ENCODE measurements around the gene SPANXN4. TPM values are rescaled to one million over a fixed set of nuclear protein-coding genes. Genes with fewer than 3 reads are reported as not detected.
A peak's percentile ranks its signal among the peaks of the same experiment; 100 is the strongest.

SPANXN4 gene
- total RNA-seq, 1 donor from 2014 or later: not detected

DNA sequence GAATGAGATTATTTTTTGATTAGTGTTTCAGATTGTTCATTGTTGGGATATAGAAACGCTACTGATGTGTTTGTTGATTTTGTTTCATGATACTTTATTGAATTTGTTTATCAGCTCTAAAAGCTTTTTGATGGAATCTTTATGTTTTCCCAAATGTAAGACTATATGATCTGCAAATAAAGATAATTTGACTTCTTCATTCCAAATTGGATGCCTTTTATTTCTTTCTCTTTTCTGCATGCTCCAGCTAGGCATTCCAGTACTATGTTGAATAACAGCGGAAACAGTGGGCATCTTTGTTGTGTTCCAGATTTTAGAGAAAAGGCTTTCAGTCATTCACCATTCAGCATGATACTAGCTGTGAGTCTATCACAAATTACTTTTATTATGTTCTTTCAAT lies 21.8 kb downstream of the SPANXN4 start:
- TF ChIP-seq EZH2 (IDR thresholded peaks at IDR 0.05) (no peak), EZH2phosphoT487 (IDR thresholded peaks at IDR 0.05) (no peak)
- TF ChIP-seq, protein P1, sequence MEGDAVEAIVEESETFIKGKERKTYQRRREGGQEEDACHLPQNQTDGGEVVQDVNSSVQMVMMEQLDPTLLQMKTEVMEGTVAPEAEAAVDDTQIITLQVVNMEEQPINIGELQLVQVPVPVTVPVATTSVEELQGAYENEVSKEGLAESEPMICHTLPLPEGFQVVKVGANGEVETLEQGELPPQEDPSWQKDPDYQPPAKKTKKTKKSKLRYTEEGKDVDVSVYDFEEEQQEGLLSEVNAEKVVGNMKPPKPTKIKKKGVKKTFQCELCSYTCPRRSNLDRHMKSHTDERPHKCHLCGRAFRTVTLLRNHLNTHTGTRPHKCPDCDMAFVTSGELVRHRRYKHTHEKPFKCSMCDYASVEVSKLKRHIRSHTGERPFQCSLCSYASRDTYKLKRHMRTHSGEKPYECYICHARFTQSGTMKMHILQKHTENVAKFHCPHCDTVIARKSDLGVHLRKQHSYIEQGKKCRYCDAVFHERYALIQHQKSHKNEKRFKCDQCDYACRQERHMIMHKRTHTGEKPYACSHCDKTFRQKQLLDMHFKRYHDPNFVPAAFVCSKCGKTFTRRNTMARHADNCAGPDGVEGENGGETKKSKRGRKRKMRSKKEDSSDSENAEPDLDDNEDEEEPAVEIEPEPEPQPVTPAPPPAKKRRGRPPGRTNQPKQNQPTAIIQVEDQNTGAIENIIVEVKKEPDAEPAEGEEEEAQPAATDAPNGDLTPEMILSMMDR (IDR thresholded peaks at IDR 0.05): no peak
- H3K4me3 ChIP-seq: no peak overlapping the region
- peaks cover 1% of the 10 kb centered on the region for H3K36me3 Mint-ChIP-seq

DNA sequence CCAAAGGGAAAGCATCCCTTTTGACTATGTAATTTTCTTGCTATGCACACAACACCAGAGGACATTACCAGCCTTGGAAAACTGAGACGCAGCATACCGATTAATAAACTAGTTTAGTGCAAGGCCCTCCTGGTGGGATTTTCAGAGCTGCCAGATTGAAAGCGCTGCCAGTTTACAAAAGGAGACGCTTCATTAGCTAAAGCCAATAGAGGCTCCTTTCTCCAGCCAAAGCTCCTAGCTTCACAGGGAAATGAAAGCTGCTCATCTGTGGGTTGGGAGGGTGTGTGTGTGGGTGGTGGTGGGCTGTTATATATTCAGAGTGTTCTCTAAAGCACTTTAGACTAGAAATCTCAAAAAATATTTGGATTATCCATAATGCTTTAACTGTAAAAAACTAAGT lies 32.4 kb downstream of the SPANXN4 start:
- no peaks in the 10 kb centered on the region for H3K79me2 ChIP-seq (ENCODE audit: low read depth)
- no peak overlapping the region for H3K4me3 ChIP-seq
- peak overlapping the region; percentile 39 for H3K4me2 ChIP-seq
- H3K36me3 ChIP-seq: no peaks in the 10 kb centered on the region
- H3K36me3 Mint-ChIP-seq: no peaks in the 10 kb centered on the region
- H3K27me3 ChIP-seq: no peaks in the 10 kb centered on the region
- no peak overlapping the region for H2AFZ ChIP-seq (replicated peaks)
- no peaks in the 10 kb centered on the region for H3F3A ChIP-seq (ENCODE audit: low read depth)
- H3K9me3 ChIP-seq (ENCODE audit: low read depth): peaks cover 8% of the 10 kb centered on the region
- H3K27ac ChIP-seq: no peak overlapping the region
- H3K27ac Mint-ChIP-seq: no peak overlapping the region
- TF ChIP-seq, protein P1 (IDR thresholded peaks at IDR 0.05): no peak
- TF ChIP-seq EZH2 (IDR thresholded peaks at IDR 0.05) (no peak), EZH2phosphoT487 (IDR thresholded peaks at IDR 0.05) (no peak)
- H4K20me1 ChIP-seq (ENCODE audit: low read depth): no peaks in the 10 kb centered on the region
- no peak overlapping the region for H3K4me3 Mint-ChIP-seq
- H3K9ac ChIP-seq: no peak overlapping the region
- peaks cover 3% of the 10 kb centered on the region for H3K9me3 Mint-ChIP-seq
- H3K27me3 Mint-ChIP-seq (ENCODE audit: insufficient read depth, low read depth): no peaks in the 10 kb centered on the region
- peaks cover 19% of the 10 kb centered on the region for H3K4me1 ChIP-seq
- peak; percentile 84 for DNase-seq (ENCODE audit: low spot score)
- H3K4me1 Mint-ChIP-seq: peaks cover 14% of the 10 kb centered on the region

More for the DNA sequence above, 21.8 kb downstream of the SPANXN4 start:
- no peak for DNase-seq (ENCODE audit: low spot score)
- H4K20me1 ChIP-seq (ENCODE audit: low read depth): no peaks in the 10 kb centered on the region
- no peaks in the 10 kb centered on the region for H3K4me1 ChIP-seq
- H3K79me2 ChIP-seq (ENCODE audit: low read depth): no peaks in the 10 kb centered on the region
- H3K27me3 ChIP-seq: no peaks in the 10 kb centered on the region
- H3K4me1 Mint-ChIP-seq: no peaks in the 10 kb centered on the region
- no peak overlapping the region for H3K27ac ChIP-seq
- no peaks in the 10 kb centered on the region for H3K36me3 ChIP-seq
- no peak overlapping the region for H3K27ac Mint-ChIP-seq
- no peak overlapping the region for H2AFZ ChIP-seq (replicated peaks)
- peaks cover 12% of the 10 kb centered on the region for H3K9me3 Mint-ChIP-seq
- no peaks in the 10 kb centered on the region for H3K27me3 Mint-ChIP-seq (ENCODE audit: insufficient read depth, low read depth)
- no peaks in the 10 kb centered on the region for H3K9me3 ChIP-seq (ENCODE audit: low read depth)
- H3K9ac ChIP-seq: no peak overlapping the region
- no peaks in the 10 kb centered on the region for H3F3A ChIP-seq (ENCODE audit: low read depth)
- H3K4me3 Mint-ChIP-seq: no peak overlapping the region
- H3K4me2 ChIP-seq: no peak overlapping the region

DNA sequence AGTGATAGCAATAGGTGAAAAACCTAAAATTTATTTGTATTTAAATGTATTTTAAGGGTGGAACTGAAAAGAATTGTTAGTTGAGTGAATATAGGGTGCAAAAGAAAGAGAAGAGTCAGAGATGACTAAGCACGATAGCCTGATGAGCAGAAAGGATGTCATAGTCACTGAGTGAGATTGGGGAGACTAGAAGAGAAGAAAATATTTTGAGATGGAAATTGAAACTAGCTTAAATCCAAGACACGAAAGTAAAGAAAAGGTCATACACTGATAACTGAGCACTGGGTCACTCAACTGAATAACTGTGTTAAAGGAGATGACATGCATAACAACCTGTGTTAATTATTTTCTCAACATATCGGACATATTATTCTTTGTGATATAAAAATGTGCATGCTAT lies 55.5 kb downstream of the SPANXN4 start:
- Histone ChIP-seq H3F3A (ENCODE audit: low read depth) (no peaks in the 10 kb centered on the region), H3K4me3 (no peak overlapping the region), H3K27ac (no peak overlapping the region), H3K4me1 (no peaks in the 10 kb centered on the region), H3K27me3 (no peaks in the 10 kb centered on the region), H3K9ac (no peak overlapping the region), H4K20me1 (ENCODE audit: low read depth) (no peaks in the 10 kb centered on the region), H2AFZ (replicated peaks) (no peak overlapping the region), H3K79me2 (ENCODE audit: low read depth) (no peaks in the 10 kb centered on the region), H3K36me3 (no peaks in the 10 kb centered on the region), H3K4me2 (no peak overlapping the region), H3K9me3 (ENCODE audit: low read depth) (peaks cover 8% of the 10 kb centered on the region)
- peaks cover 1% of the 10 kb centered on the region for H3K36me3 Mint-ChIP-seq
- peaks cover 23% of the 10 kb centered on the region for H3K9me3 Mint-ChIP-seq
- TF ChIP-seq, protein P1 (IDR thresholded peaks at IDR 0.05): no peak
- TF ChIP-seq EZH2phosphoT487 (IDR thresholded peaks at IDR 0.05) (no peak), EZH2 (IDR thresholded peaks at IDR 0.05) (no peak)
- H3K4me1 Mint-ChIP-seq: no peaks in the 10 kb centered on the region
- DNase-seq (ENCODE audit: low spot score): no peak
- no peak overlapping the region for H3K4me3 Mint-ChIP-seq
- H3K27ac Mint-ChIP-seq: no peak overlapping the region
- H3K27me3 Mint-ChIP-seq (ENCODE audit: insufficient read depth, low read depth): peaks cover 3% of the 10 kb centered on the region

All from neural progenitor cell (in vitro differentiated cells).